Measurements from ENCODE around the gene MLC1.

GRCh38 chr22:50030297-50031188 is 54.7 kb downstream of the MLC1 start:
- TF ChIP-seq, protein P1, sequence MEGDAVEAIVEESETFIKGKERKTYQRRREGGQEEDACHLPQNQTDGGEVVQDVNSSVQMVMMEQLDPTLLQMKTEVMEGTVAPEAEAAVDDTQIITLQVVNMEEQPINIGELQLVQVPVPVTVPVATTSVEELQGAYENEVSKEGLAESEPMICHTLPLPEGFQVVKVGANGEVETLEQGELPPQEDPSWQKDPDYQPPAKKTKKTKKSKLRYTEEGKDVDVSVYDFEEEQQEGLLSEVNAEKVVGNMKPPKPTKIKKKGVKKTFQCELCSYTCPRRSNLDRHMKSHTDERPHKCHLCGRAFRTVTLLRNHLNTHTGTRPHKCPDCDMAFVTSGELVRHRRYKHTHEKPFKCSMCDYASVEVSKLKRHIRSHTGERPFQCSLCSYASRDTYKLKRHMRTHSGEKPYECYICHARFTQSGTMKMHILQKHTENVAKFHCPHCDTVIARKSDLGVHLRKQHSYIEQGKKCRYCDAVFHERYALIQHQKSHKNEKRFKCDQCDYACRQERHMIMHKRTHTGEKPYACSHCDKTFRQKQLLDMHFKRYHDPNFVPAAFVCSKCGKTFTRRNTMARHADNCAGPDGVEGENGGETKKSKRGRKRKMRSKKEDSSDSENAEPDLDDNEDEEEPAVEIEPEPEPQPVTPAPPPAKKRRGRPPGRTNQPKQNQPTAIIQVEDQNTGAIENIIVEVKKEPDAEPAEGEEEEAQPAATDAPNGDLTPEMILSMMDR (conservative IDR thresholded peaks at IDR 0.05; ENCODE audit: low read length): peak; percentile 91
- no peak for TF ChIP-seq EZH2phosphoT487 (IDR thresholded peaks at IDR 0.05; ENCODE audit: borderline replicate concordance, low read depth, low read length)

Data from OCI-LY7 (cell line).